ENCODE measurements around the gene FITM1. TPM values are rescaled to one million over a fixed set of nuclear protein-coding genes. Genes with fewer than 3 reads are reported as not detected.
A peak's percentile ranks its signal among the peaks of the same experiment; 100 is the strongest.

FITM1 gene
- polyA plus RNA-seq, 2 of the 4 experiments (the other 2 are of a cell fraction): 0.06 TPM; not detected in 1

DNA sequence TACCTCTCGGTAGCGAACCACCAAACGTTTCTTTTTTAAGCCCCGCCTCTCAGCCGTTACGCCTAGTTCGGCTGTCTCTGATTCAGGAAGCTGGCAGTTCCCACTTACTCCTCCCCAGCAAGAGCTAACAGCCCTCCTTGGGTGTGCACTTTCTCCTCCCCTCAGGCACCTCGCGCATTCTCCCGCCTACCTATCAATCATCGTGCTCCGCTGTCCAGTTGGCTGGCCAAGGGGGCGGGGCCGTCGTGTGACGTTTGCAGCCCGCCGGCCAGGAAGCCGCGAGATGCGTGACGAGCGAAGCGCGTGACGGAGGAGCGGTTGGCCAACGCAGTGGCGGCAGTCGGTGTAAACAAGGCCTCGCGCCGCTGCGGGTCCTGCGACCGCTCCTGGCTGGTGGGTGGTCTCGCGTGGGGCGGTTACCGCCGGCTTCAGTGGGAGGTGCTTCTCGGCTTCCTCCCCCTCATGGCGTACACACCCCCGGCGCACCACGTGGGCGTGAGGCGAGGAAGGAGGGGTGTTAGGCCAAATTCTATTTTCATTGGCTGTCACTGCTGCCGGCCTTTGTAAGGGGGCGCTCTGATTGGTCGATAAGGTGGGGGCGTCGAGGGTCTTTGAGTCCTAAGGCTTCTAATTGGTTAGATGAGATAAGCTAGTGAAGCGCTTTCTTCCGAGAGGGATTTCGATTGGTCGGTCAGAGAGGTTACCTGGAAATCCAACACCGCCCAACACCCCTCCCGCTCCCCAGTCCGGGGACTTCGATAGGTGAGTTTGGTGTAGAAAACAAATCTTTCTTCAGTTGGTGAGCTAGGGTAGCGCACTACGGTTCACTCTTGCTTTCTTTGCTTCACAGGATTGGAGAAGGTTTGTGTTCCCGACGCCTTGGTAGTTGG is 15.7 kb upstream of the FITM1 start, which contains the start of the genes DCAF11 and NRL:
Gene DCAF11, plus strand, starts transcription at position 246 of the 890 bp plus-strand sequence. CDS start 818 bp downstream, outside the sequence.
Gene NRL, minus strand, starts transcription at position 418 of the 890 bp plus-strand sequence. CDS start 32,101 bp downstream, outside the sequence.
- ATAC-seq: peak; percentile 92 to 94
- Histone ChIP-seq H3K4me3 (peak within 1 kb of the TSS; percentile 62), H3K9me3 (no peaks in the 10 kb centered on the region)
- TF ChIP-seq CEBPB (IDR thresholded peaks at IDR 0.05) (no peak; a peak in 1 of 4 replicates), FOSB (CRISPR knock-in tag; IDR thresholded peaks at IDR 0.05) (no peak), MAZ (IDR thresholded peaks at IDR 0.05; ENCODE audit: borderline replicate concordance, low read depth, low read length) (no peak), E2F6 (IDR thresholded peaks at IDR 0.05; ENCODE audit: borderline replicate concordance, low read depth) (peak; percentile 69; the same call in 1 of the 2 replicates), MAFK (IDR thresholded peaks at IDR 0.05; ENCODE audit: partially characterized antibody) (no peak), HOXB5 (CRISPR knock-in tag; IDR thresholded peaks at IDR 0.05) (peak; percentile 100), ZSCAN20 (CRISPR knock-in tag; IDR thresholded peaks at IDR 0.05) (no peak), HDAC2 (IDR thresholded peaks at IDR 0.05) (no peak), HOXB13 (CRISPR knock-in tag; IDR thresholded peaks at IDR 0.05; ENCODE audit: low read depth) (no peak), CBX2 (IDR thresholded peaks at IDR 0.05; ENCODE audit: borderline replicate concordance, low read depth) (no peak), ELK1 (IDR thresholded peaks at IDR 0.05; ENCODE audit: low read depth, low read length) (no peak), CBX8 (IDR thresholded peaks at IDR 0.05) (no peak), GATA3 (IDR thresholded peaks at IDR 0.05; ENCODE audit: borderline replicate concordance) (peak; percentile 28; the same call in 1 of the 2 replicates), TFCP2L1 (CRISPR knock-in tag; IDR thresholded peaks at IDR 0.05) (no peak), TP53 (CRISPR knock-in tag; IDR thresholded peaks at IDR 0.05) (no peak), ZFP36 (IDR thresholded peaks at IDR 0.05; ENCODE audit: borderline replicate concordance, partially characterized antibody) (no peak), CTCF (IDR thresholded peaks at IDR 0.05) (no peak), BHLHE40 (IDR thresholded peaks at IDR 0.05; ENCODE audit: low read depth, low read length) (no peak), ESRRA (IDR thresholded peaks at IDR 0.05; ENCODE audit: borderline replicate concordance, low read length) (no peak), FOSL2 (IDR thresholded peaks at IDR 0.05) (no peak), FOSL2 (CRISPR knock-in tag; IDR thresholded peaks at IDR 0.05) (peak; percentile 28; the same call in 1 of the 2 replicates), FOXS1 (CRISPR knock-in tag; IDR thresholded peaks at IDR 0.05) (no peak), CHD4 (IDR thresholded peaks at IDR 0.05; ENCODE audit: borderline replicate concordance) (no peak), EHMT2 (IDR thresholded peaks at IDR 0.05; ENCODE audit: low read depth) (no peak), NFE2L2 (conservative IDR thresholded peaks at IDR 0.05; ENCODE audit: low read length) (no peak), NPAS2 (CRISPR knock-in tag; IDR thresholded peaks at IDR 0.05; ENCODE audit: borderline replicate concordance) (no peak), HEYL (CRISPR knock-in tag; IDR thresholded peaks at IDR 0.05) (no peak), JUNB (IDR thresholded peaks at IDR 0.05) (no peak), ZC3H11A (IDR thresholded peaks at IDR 0.05) (no peak), PHF8 (IDR thresholded peaks at IDR 0.05; ENCODE audit: borderline replicate concordance, low read depth) (peak; percentile 41; the same call in 1 of the 2 replicates), PBX3 (IDR thresholded peaks at IDR 0.05) (peak; percentile 86), NR3C1 (IDR thresholded peaks at IDR 0.05) (no peak), SMC3 (IDR thresholded peaks at IDR 0.05) (no peak), EHF (CRISPR knock-in tag; IDR thresholded peaks at IDR 0.05) (no peak)
- TF ChIP-seq, protein P1, sequence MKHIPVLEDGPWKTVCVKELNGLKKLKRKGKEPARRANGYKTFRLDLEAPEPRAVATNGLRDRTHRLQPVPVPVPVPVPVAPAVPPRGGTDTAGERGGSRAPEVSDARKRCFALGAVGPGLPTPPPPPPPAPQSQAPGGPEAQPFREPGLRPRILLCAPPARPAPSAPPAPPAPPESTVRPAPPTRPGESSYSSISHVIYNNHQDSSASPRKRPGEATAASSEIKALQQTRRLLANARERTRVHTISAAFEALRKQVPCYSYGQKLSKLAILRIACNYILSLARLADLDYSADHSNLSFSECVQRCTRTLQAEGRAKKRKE (CRISPR knock-in tag; IDR thresholded peaks at IDR 0.05; ENCODE audit: low read depth): no peak

More for the DNA sequence above, 15.7 kb upstream of the FITM1 start, which contains the start of the genes DCAF11 and NRL:
- Histone ChIP-seq H3K4me1 (peaks cover 11% of the 10 kb centered on the region; the same call in 1 of the 3 replicates), H3K27ac (peak within 1 kb of the TSS; percentile 95 to 96), H3K4me2 (peak within 1 kb of the TSS; percentile 89)
- POLR2A ChIA-PET: interaction anchor here (0.5 to 2.9 kb wide), 25 partner anchors 10 to 1471 kb away, joined by 3 to 55 read pairs (median 4); partner anchors contain the start of genes CARMIL3, CIDEB, DHRS4L2 and EMC9
- 2% methylated on average over 56 of the region's 65 CpGs for WGBS (ENCODE audit: missing lambda C conversion rate)
- DNase-seq (ENCODE audit: low read depth in 1 of 2, low spot score in 1 of 2) (peak; percentile 99 to 100), FAIRE-seq (peak; percentile 77)
- CTCF ChIA-PET: interaction anchor here (0.8 to 5.6 kb wide), 15 partner anchors 11 to 526 kb away, joined by 3 to 44 read pairs (median 4); partner anchors contain the start of genes EMC9 and IRF9

Data from A549 (cell line).